ENCODE data around the gene CHAC1. TPM values are rescaled to one million over a fixed set of nuclear protein-coding genes. Genes with fewer than 3 reads are reported as not detected.

The CHAC1 gene
- total RNA-seq, 1 experiment from 2014 or later = 1.9 TPM

- H3K4me1 ChIP-seq (replicated peaks) = peaks cover 46% of the 10 kb centered on the region
- DNase-seq (ENCODE audit: low read depth in 1 of 2, low spot score in 2 of 2) = peak in 1 of 2 experiments; percentile 40
- H3K27me3 ChIP-seq (replicated peaks) = no peaks in the 10 kb centered on the region
- H3K27ac ChIP-seq = peak overlapping the region; percentile 66
- H3K36me3 ChIP-seq = peaks cover 85% of the 10 kb centered on the region
- H3K9me3 ChIP-seq (replicated peaks) = no peaks in the 10 kb centered on the region
- no peak overlapping the region for H3K4me3 ChIP-seq
Measured at GRCh38 chr15:40984964-40985363, 31.7 kb downstream of the CHAC1 start.

GRCh38 chr15:40985541-40986330 is 32.5 kb downstream of the CHAC1 start:
- H3K27ac ChIP-seq = peak overlapping the region; percentile 66
- peak in 1 of 2 experiments; percentile 22 for DNase-seq (ENCODE audit: low read depth in 1 of 2, low spot score in 2 of 2)
- no peak overlapping the region for H3K4me3 ChIP-seq
- peaks cover 85% of the 10 kb centered on the region for H3K36me3 ChIP-seq
- peaks cover 52% of the 10 kb centered on the region for H3K4me1 ChIP-seq (replicated peaks)
- H3K9me3 ChIP-seq (replicated peaks) = no peaks in the 10 kb centered on the region; the same call in 1 of the 2 replicates
- H3K27me3 ChIP-seq (replicated peaks) = no peaks in the 10 kb centered on the region

- H3K27me3 ChIP-seq (replicated peaks) = no peaks in the 10 kb centered on the region
- no peaks in the 10 kb centered on the region; the same call in 1 of the 2 replicates for H3K9me3 ChIP-seq (replicated peaks)
- no peak overlapping the region for H3K4me3 ChIP-seq
- H3K36me3 ChIP-seq = peaks cover 83% of the 10 kb centered on the region
- H3K4me1 ChIP-seq (replicated peaks) = peaks cover 55% of the 10 kb centered on the region
- DNase-seq (ENCODE audit: low read depth in 1 of 2, low spot score in 2 of 2) = no peak
- H3K27ac ChIP-seq = no peak overlapping the region
Measured at GRCh38 chr15:40986820-40987219, 33.5 kb downstream of the CHAC1 start.

- Histone ChIP-seq H3K36me3 (peaks cover 82% of the 10 kb centered on the region), H3K4me1 (replicated peaks) (peaks cover 45% of the 10 kb centered on the region), H3K27me3 (replicated peaks) (no peaks in the 10 kb centered on the region), H3K4me3 (no peak overlapping the region), H3K27ac (no peak overlapping the region), H3K9me3 (replicated peaks) (no peaks in the 10 kb centered on the region; the same call in 1 of the 2 replicates)
- no peak for DNase-seq (ENCODE audit: low read depth in 1 of 2, low spot score in 2 of 2)
Measured at GRCh38 chr15:40988156-40988555, 34.9 kb downstream of the CHAC1 start.

- H3K27me3 ChIP-seq (replicated peaks) = no peaks in the 10 kb centered on the region
- H3K36me3 ChIP-seq = peaks cover 81% of the 10 kb centered on the region
Measured at GRCh38 chr15:40990080-40990479, 36.8 kb downstream of the CHAC1 start.

GRCh38 chr15:40990789-40991188 is 37.5 kb downstream of the CHAC1 start:
- H3K27me3 ChIP-seq (replicated peaks) = no peaks in the 10 kb centered on the region
- peaks cover 81% of the 10 kb centered on the region for H3K36me3 ChIP-seq
- no peak overlapping the region for H3K4me3 ChIP-seq
- H3K27ac ChIP-seq = no peak overlapping the region
- DNase-seq (ENCODE audit: low read depth in 1 of 2, low spot score in 2 of 2) = no peak
- H3K9me3 ChIP-seq (replicated peaks) = no peaks in the 10 kb centered on the region; the same call in 1 of the 2 replicates
- H3K4me1 ChIP-seq (replicated peaks) = peaks cover 21% of the 10 kb centered on the region

More at GRCh38 chr15:40990080-40990479, 36.8 kb downstream of the CHAC1 start:
- Histone ChIP-seq H3K9me3 (replicated peaks) (no peaks in the 10 kb centered on the region; the same call in 1 of the 2 replicates), H3K4me3 (no peak overlapping the region), H3K4me1 (replicated peaks) (peaks cover 29% of the 10 kb centered on the region), H3K27ac (no peak overlapping the region)
- DNase-seq (ENCODE audit: low read depth in 1 of 2, low spot score in 2 of 2) = no peak

- DNase-seq (ENCODE audit: low read depth in 1 of 2, low spot score in 2 of 2) = no peak
- H3K27ac ChIP-seq = no peak overlapping the region
- H3K27me3 ChIP-seq (replicated peaks) = no peaks in the 10 kb centered on the region
- H3K9me3 ChIP-seq (replicated peaks) = no peaks in the 10 kb centered on the region; the same call in 1 of the 2 replicates
- no peak overlapping the region for H3K4me3 ChIP-seq
- peaks cover 19% of the 10 kb centered on the region; the same call in 1 of the 2 replicates for H3K4me1 ChIP-seq (replicated peaks)
- H3K36me3 ChIP-seq = peaks cover 81% of the 10 kb centered on the region
Measured at GRCh38 chr15:40991355-40991754, 38.1 kb downstream of the CHAC1 start.

GRCh38 chr15:40992241-40992741 is 39.0 kb downstream of the CHAC1 start:
- no peak for DNase-seq (ENCODE audit: low read depth in 1 of 2, low spot score in 2 of 2)

GRCh38 chr15:40992825-40993224 is 39.6 kb downstream of the CHAC1 start:
- Histone ChIP-seq H3K27me3 (replicated peaks) (no peaks in the 10 kb centered on the region), H3K4me3 (no peak overlapping the region), H3K27ac (no peak overlapping the region), H3K9me3 (replicated peaks) (no peaks in the 10 kb centered on the region; the same call in 1 of the 2 replicates), H3K36me3 (peaks cover 79% of the 10 kb centered on the region), H3K4me1 (replicated peaks) (peaks cover 19% of the 10 kb centered on the region)
- DNase-seq (ENCODE audit: low read depth in 1 of 2, low spot score in 2 of 2) = no peak

More at GRCh38 chr15:40992241-40992741, 39.0 kb downstream of the CHAC1 start:
- no peaks in the 10 kb centered on the region; the same call in 1 of the 2 replicates for H3K9me3 ChIP-seq (replicated peaks)
- no peak overlapping the region for H3K27ac ChIP-seq
- peaks cover 81% of the 10 kb centered on the region for H3K36me3 ChIP-seq
- H3K4me1 ChIP-seq (replicated peaks) = peaks cover 19% of the 10 kb centered on the region
- no peak overlapping the region for H3K4me3 ChIP-seq
- H3K27me3 ChIP-seq (replicated peaks) = no peaks in the 10 kb centered on the region

GRCh38 chr15:40995656-40996055 is 42.4 kb downstream of the CHAC1 start:
- Histone ChIP-seq H3K27ac (no peak overlapping the region), H3K4me1 (replicated peaks) (peaks cover 35% of the 10 kb centered on the region), H3K4me3 (no peak overlapping the region), H3K27me3 (replicated peaks) (no peaks in the 10 kb centered on the region), H3K9me3 (replicated peaks) (no peaks in the 10 kb centered on the region), H3K36me3 (peaks cover 69% of the 10 kb centered on the region)
- DNase-seq (ENCODE audit: low read depth in 1 of 2, low spot score in 2 of 2) = no peak

GRCh38 chr15:40999190-40999589 is 45.9 kb downstream of the CHAC1 start:
- Histone ChIP-seq H3K27ac (peak overlapping the region; percentile 40), H3K4me3 (no peak overlapping the region), H3K27me3 (replicated peaks) (no peaks in the 10 kb centered on the region), H3K4me1 (replicated peaks) (peaks cover 33% of the 10 kb centered on the region), H3K36me3 (peaks cover 64% of the 10 kb centered on the region), H3K9me3 (replicated peaks) (no peaks in the 10 kb centered on the region)
- peak in 1 of 2 experiments; percentile 58 for DNase-seq (ENCODE audit: low read depth in 1 of 2, low spot score in 2 of 2)

- H3K4me3 ChIP-seq = no peak overlapping the region
- no peaks in the 10 kb centered on the region for H3K27me3 ChIP-seq (replicated peaks)
- no peak for DNase-seq (ENCODE audit: low read depth in 1 of 2, low spot score in 2 of 2)
- peaks cover 33% of the 10 kb centered on the region for H3K4me1 ChIP-seq (replicated peaks)
- peaks cover 50% of the 10 kb centered on the region for H3K36me3 ChIP-seq
- no peaks in the 10 kb centered on the region for H3K9me3 ChIP-seq (replicated peaks)
- peak overlapping the region; percentile 29; the same call in 1 of the 2 replicates for H3K27ac ChIP-seq
Measured at GRCh38 chr15:41001524-41002214, 48.4 kb downstream of the CHAC1 start.

GRCh38 chr15:41004490-41004889 is 51.2 kb downstream of the CHAC1 start:
- Histone ChIP-seq H3K4me1 (replicated peaks) (peaks cover 20% of the 10 kb centered on the region), H3K36me3 (peaks cover 50% of the 10 kb centered on the region), H3K27me3 (replicated peaks) (no peaks in the 10 kb centered on the region), H3K27ac (no peak overlapping the region), H3K4me3 (no peak overlapping the region), H3K9me3 (replicated peaks) (no peaks in the 10 kb centered on the region)
- no peak for DNase-seq (ENCODE audit: low read depth in 1 of 2, low spot score in 2 of 2)
